Hepatocyte (in vitro differentiated cells): ENCODE measurements around the gene ADGRD1. TPM values are rescaled to one million over a fixed set of nuclear protein-coding genes. Genes with fewer than 3 reads are reported as not detected.

Experiments
- DNase-seq: peaks from one replicate; pipeline ENCODE4 v3.0.0-alpha.2; 2016; ENCODE audit warnings: low spot score
- H2AFZ ChIP-seq: fragments of 200-600 bp; sonication (generic); 2 replicates; pipeline ENCODE4 v1.6.0; 2016; ENCODE audit warnings: antibody characterized with exemption, mild to moderate bottlenecking
- H3K27ac ChIP-seq: fragments of 200-600 bp; sonication (generic); 2 replicates; pipeline ENCODE4 v1.5.1; 2016; ENCODE audit warnings: mild to moderate bottlenecking
- H3K27me3 ChIP-seq: fragments of 200-600 bp; sonication (generic); 2 replicates; pipeline ENCODE4 v1.6.1; 2016
- H3K36me3 ChIP-seq: fragments of 200-600 bp; sonication (generic); replicated peaks from 2 replicates; pipeline ENCODE4 v1.5.1; 2016; ENCODE audit warnings: low read depth; ENCODE audit not compliant: insufficient read depth
- H3K4me1 ChIP-seq: fragments of 200-600 bp; sonication (generic); 2 replicates; pipeline ENCODE4 v1.5.1; 2016; ENCODE audit warnings: mild to moderate bottlenecking, moderate library complexity; ENCODE audit not compliant: insufficient read depth
- H3K4me2 ChIP-seq: fragments of 200-600 bp; sonication (generic); 2 replicates; pipeline ENCODE4 v1.6.0; 2016
- H3K4me3 ChIP-seq: fragments of 200-600 bp; sonication (generic); 2 replicates; pipeline ENCODE4 v1.5.1; 2016; ENCODE audit warnings: mild to moderate bottlenecking
- H3K79me2 ChIP-seq: fragments of 200-600 bp; sonication (generic); 2 replicates; pipeline ENCODE4 v1.6.0; 2017; ENCODE audit warnings: mild to moderate bottlenecking
- H3K9me2 ChIP-seq: fragments of 200-600 bp; sonication (generic); replicated peaks from 2 replicates; pipeline ENCODE4 v1.6.0; 2017; ENCODE audit warnings: mild to moderate bottlenecking; ENCODE audit not compliant: insufficient read depth
- H3K9me3 ChIP-seq: fragments of 200-600 bp; sonication (generic); 2 replicates; pipeline ENCODE4 v1.5.1; 2016; ENCODE audit warnings: low read depth, mild to moderate bottlenecking
- H4K20me1 ChIP-seq: fragments of 200-600 bp; sonication (generic); 2 replicates; pipeline ENCODE4 v1.6.0; 2016; ENCODE audit warnings: mild to moderate bottlenecking; ENCODE audit not compliant: insufficient read depth, poor library complexity, severe bottlenecking
- CTCF ChIP-seq: fragments of 200-600 bp; sonication (generic); IDR thresholded peaks from 2 replicates; pipeline ENCODE4 v1.5.1; 2016; ENCODE audit warnings: antibody characterized with exemption, mild to moderate bottlenecking; ENCODE audit not compliant: poor library complexity
- EZH2 ChIP-seq: fragments of 200-600 bp; sonication (generic); IDR thresholded peaks from 2 replicates; pipeline ENCODE4 v1.6.1; 2016; ENCODE audit warnings: antibody characterized with exemption, mild to moderate bottlenecking, borderline replicate concordance
- EZH2phosphoT487 ChIP-seq: fragments of 200-600 bp; sonication (generic); IDR thresholded peaks from one replicate; pipeline ENCODE4 v1.6.1; 2018; ENCODE audit warnings: antibody characterized with exemption, mild to moderate bottlenecking, low read depth, moderate library complexity; ENCODE audit not compliant: unreplicated experiment, severe bottlenecking
- WGBS: methylation state at CpG from one replicate; pipeline ENCODE4 v1.1.6; 2016; ENCODE audit warnings: low lambda C conversion rate; ENCODE audit errors: missing lambda C conversion rate; 5-methylcytosine and 5-hydroxymethylcytosine counted together
- polyA plus RNA-seq: library from polyadenylated mRNA; unstranded; fragments of >200 nt; fragmentation: Nextera tagmentation; extraction: Ambion mirVana; gene quantifications from 2 replicates; pipeline ENCODE4 v1.2.1, GENCODE V29; 2016
- total RNA-seq: library from RNA; depleted of rRNA; stranded (reverse); fragments of >200 nt; gene quantifications from 2 replicates; pipeline ENCODE4 v1.2.3, GENCODE V29; 2014

The ADGRD1 gene
- total and polyA plus RNA-seq, 2 experiments from 2014 or later: 18.1 to 18.5 TPM

GRCh38 chr12:131060011-131060703, 106.5 kb downstream of the ADGRD1 start:
- no peaks in the 10 kb centered on the region for H3K9me3 ChIP-seq
- TF ChIP-seq CTCF (no peak), EZH2 (no peak), EZH2phosphoT487 (no peak)
- no peak for DNase-seq
- no peaks in the 10 kb centered on the region for H3K4me1 ChIP-seq
- no peak overlapping the region for H3K4me3 ChIP-seq
- WGBS: 93% methylated on average over 16 of the region's 16 CpGs
- no peaks in the 10 kb centered on the region for H3K9me2 ChIP-seq
- no peaks in the 10 kb centered on the region for H3K36me3 ChIP-seq
- H2AFZ ChIP-seq: no peak overlapping the region
- H4K20me1 ChIP-seq: no peaks in the 10 kb centered on the region
- no peaks in the 10 kb centered on the region for H3K79me2 ChIP-seq
- peaks cover 6% of the 10 kb centered on the region for H3K27me3 ChIP-seq
- no peak overlapping the region for H3K27ac ChIP-seq
- H3K4me2 ChIP-seq: no peak overlapping the region

GRCh38 chr12:131061041-131061806, 107.5 kb downstream of the ADGRD1 start:
- 92% methylated on average over 13 of the region's 13 CpGs for WGBS
- H3K79me2 ChIP-seq: no peaks in the 10 kb centered on the region

GRCh38 chr12:131063413-131063812, 109.7 kb downstream of the ADGRD1 start:
- Histone ChIP-seq H3K9me2 (no peaks in the 10 kb centered on the region), H3K36me3 (no peaks in the 10 kb centered on the region), H3K79me2 (no peaks in the 10 kb centered on the region), H3K4me1 (no peaks in the 10 kb centered on the region), H3K27ac (no peak overlapping the region), H3K4me3 (no peak overlapping the region), H3K27me3 (peaks cover 6% of the 10 kb centered on the region), H3K9me3 (no peaks in the 10 kb centered on the region), H4K20me1 (no peaks in the 10 kb centered on the region), H3K4me2 (no peak overlapping the region), H2AFZ (no peak overlapping the region)
- whole genome bisulfite sequencing: 95% methylated on average over 3 of the region's 3 CpGs
- TF ChIP-seq EZH2 (no peak), CTCF (no peak), EZH2phosphoT487 (no peak)
- no peak for DNase-seq

More at GRCh38 chr12:131061041-131061806, 107.5 kb downstream of the ADGRD1 start:
- H3K36me3 ChIP-seq: no peaks in the 10 kb centered on the region
- TF ChIP-seq EZH2 (no peak), CTCF (no peak), EZH2phosphoT487 (no peak)
- no peaks in the 10 kb centered on the region for H3K9me3 ChIP-seq
- no peak overlapping the region for H3K4me2 ChIP-seq
- H3K4me1 ChIP-seq: no peaks in the 10 kb centered on the region
- H3K27me3 ChIP-seq: peaks cover 6% of the 10 kb centered on the region
- no peaks in the 10 kb centered on the region for H3K9me2 ChIP-seq
- H3K27ac ChIP-seq: no peak overlapping the region
- H4K20me1 ChIP-seq: no peaks in the 10 kb centered on the region
- no peak overlapping the region for H2AFZ ChIP-seq
- H3K4me3 ChIP-seq: no peak overlapping the region
- no peak for DNase-seq
